VCaP (cell line): Measurements from ENCODE around the gene THRB.

Experiments used
- H3K27ac ChIP-seq: fragments of 450-650 bp; 2 replicates; pipeline ENCODE4 v1.5.1; 2017
- CTCF ChIP-seq: fragments of 450-650 bp; conservative IDR thresholded peaks from 2 replicates; pipeline ENCODE4 v1.5.1; 2017; ENCODE audit warnings: mild to moderate bottlenecking, moderate library complexity

Gene THRB

DNA sequence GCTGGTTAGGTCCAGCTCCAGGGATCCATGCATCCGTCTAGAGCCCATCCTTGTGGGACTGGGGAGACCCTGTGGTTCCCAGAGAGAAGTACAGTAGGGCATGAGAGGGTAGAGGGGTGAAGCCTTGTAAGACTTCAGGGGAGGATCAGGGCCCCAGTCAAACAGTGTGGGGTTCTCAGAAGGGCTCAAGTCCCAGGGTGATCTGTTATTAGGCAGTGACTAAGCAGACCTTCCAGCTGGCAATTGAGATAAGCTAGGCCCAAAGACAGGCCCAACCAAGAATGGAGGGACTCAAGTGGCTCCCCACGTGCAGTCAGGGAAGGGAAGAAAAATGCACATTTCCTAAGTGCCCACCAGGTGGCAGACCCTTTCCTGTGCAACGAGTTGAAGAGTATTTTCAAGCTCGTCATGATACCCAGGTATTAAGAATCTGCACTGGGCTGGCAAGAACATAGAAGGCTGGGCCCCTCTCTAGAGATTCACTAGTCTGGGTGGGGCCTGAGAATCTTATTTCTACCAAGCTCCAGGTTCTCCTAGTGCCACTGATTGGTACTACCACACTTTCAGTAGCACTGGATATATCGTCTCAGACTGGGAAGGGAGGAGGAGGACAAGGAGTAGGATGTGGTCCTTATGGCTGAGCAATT, 308.8 kb downstream of the THRB start:
- TF ChIP-seq CTCF: peak; percentile 77
- no peak overlapping the region; the same call in 1 of the 2 replicates for H3K27ac ChIP-seq

- no peak overlapping the region for H3K27ac ChIP-seq
- TF ChIP-seq CTCF: no peak
Measured at GRCh38 chr3:24184528-24185176, 310.0 kb downstream of the THRB start.

GRCh38 chr3:24182756-24183155, 311.9 kb downstream of the THRB start:
- no peak for TF ChIP-seq CTCF

GRCh38 chr3:24181256-24181655, 313.4 kb downstream of the THRB start:
- H3K27ac ChIP-seq: no peak overlapping the region
- TF ChIP-seq CTCF: no peak

More at GRCh38 chr3:24182756-24183155, 311.9 kb downstream of the THRB start:
- H3K27ac ChIP-seq: no peak overlapping the region

DNA sequence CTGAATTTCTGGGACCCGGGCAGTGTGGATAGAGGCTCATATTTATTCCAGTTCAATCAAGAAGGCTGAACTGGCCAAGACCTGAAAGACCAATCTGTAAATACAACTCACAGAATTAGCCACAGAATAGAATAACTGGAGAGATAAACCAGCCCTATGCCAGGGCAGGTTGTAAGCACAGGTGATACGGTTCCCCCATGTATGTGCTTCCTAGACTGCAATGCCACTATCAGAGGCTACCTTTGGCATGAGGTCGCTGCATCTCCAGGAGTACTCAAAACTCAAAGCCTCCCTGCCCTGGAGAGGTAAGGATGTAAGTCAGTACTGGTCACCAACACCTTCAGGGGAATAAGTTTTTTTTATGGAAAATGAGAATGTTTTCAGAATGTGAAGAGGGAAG, 314.0 kb downstream of the THRB start:
- no peak overlapping the region for H3K27ac ChIP-seq
- no peak for TF ChIP-seq CTCF

- no peak for TF ChIP-seq CTCF
- no peak overlapping the region for H3K27ac ChIP-seq
Measured at GRCh38 chr3:24177201-24177600, 317.4 kb downstream of the THRB start.

DNA sequence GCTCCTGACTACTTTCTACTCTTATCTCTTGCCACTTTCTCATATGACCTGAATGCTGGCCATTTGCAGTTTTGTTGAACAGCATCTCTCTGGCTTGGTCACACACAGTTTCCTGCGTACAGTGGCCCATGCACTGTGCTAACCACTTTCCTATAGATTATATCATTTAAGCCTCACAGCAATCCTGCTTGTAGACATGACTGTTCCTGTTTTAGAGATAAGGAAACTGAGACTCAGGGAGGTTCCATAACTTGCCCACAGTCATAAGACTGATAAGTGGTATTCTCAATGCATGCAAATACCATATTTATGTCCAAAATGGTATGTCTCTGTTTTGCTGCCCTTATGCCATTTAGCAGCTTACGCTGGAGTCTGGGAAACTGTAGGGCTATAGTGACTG, 320.0 kb downstream of the THRB start:
- TF ChIP-seq CTCF: no peak
- no peak overlapping the region for H3K27ac ChIP-seq
